HG03139 (cell line): ENCODE measurements around the gene SLC35F3.
"Not testable (repeated sequence)": the region's sequence is repeated elsewhere in the genome, so short reads cannot be mapped to it uniquely, and the experiment has no call there.

Experiments
- ATAC-seq: cut with Tn5 transposase; IDR thresholded peaks from one replicate; pipeline ENCODE4 v1.9.1; 2021; ENCODE audit not compliant: unreplicated experiment

The SLC35F3 gene

GRCh38 chr1:234176847-234177246 is 272.4 kb downstream of the SLC35F3 start:
- ATAC-seq: not testable (repeated sequence)

- no peak for ATAC-seq
Measured at GRCh38 chr1:234185438-234185837, 281.0 kb downstream of the SLC35F3 start.

GRCh38 chr1:234186037-234186688 is 281.7 kb downstream of the SLC35F3 start:
- no peak for ATAC-seq

GRCh38 chr1:234188454-234188792 is 283.9 kb downstream of the SLC35F3 start:
- no peak for ATAC-seq

GRCh38 chr1:234197839-234198238 is 293.4 kb downstream of the SLC35F3 start:
- ATAC-seq: no peak

GRCh38 chr1:234199476-234200127 is 295.1 kb downstream of the SLC35F3 start:
- ATAC-seq: no peak

GRCh38 chr1:234200566-234200965 is 296.1 kb downstream of the SLC35F3 start:
- ATAC-seq: no peak

GRCh38 chr1:234201600-234201999 is 297.1 kb downstream of the SLC35F3 start:
- ATAC-seq: no peak

- ATAC-seq: no peak
Measured at GRCh38 chr1:234205966-234206365, 301.5 kb downstream of the SLC35F3 start.

GRCh38 chr1:234206651-234207284 is 302.3 kb downstream of the SLC35F3 start:
- ATAC-seq: no peak

- ATAC-seq: no peak
Measured at GRCh38 chr1:234208351-234208750, 303.9 kb downstream of the SLC35F3 start.

GRCh38 chr1:234208791-234209190 is 304.3 kb downstream of the SLC35F3 start:
- ATAC-seq: no peak

- ATAC-seq: not testable (repeated sequence)
Measured at GRCh38 chr1:234210429-234210828, 306.0 kb downstream of the SLC35F3 start.

GRCh38 chr1:234211855-234212254 is 307.4 kb downstream of the SLC35F3 start:
- ATAC-seq: not testable (repeated sequence)

- ATAC-seq: peak; percentile 43
Measured at GRCh38 chr1:234212764-234213657, 308.5 kb downstream of the SLC35F3 start.

GRCh38 chr1:234213658-234214128 is 309.2 kb downstream of the SLC35F3 start:
- ATAC-seq: no peak

- ATAC-seq: peak; percentile 42
Measured at GRCh38 chr1:234214129-234214910, 309.8 kb downstream of the SLC35F3 start.

GRCh38 chr1:234214911-234215892 is 310.7 kb downstream of the SLC35F3 start:
- ATAC-seq: no peak

- ATAC-seq: no peak
Measured at GRCh38 chr1:234216116-234216703, 311.7 kb downstream of the SLC35F3 start.
